Skeletal muscle satellite cell (primary cell): ENCODE results near the gene HVCN1.

Experiments
- H3K27me3 ChIP-seq: 2 replicates; pipeline ENCODE4 v1.7.0; 2013; ENCODE audit warnings: low read length; ENCODE audit not compliant: control insufficient read depth, insufficient read depth
- H3K36me3 ChIP-seq: 2 replicates; pipeline ENCODE4 v1.7.0; 2013; ENCODE audit warnings: mild to moderate bottlenecking, control low read depth, low read length; ENCODE audit not compliant: insufficient read depth
- H3K4me1 ChIP-seq: 2 replicates; pipeline ENCODE4 v1.7.0; 2013; ENCODE audit warnings: low read length; ENCODE audit not compliant: control insufficient read depth, insufficient read depth
- H3K4me2 ChIP-seq: 2 replicates; pipeline ENCODE4 v1.7.0; 2013; ENCODE audit warnings: mild to moderate bottlenecking, low read length
- H3K4me3 ChIP-seq: 2 replicates; pipeline ENCODE4 v1.7.0; 2013; ENCODE audit warnings: low read length
- H3K9ac ChIP-seq: 2 replicates; pipeline ENCODE4 v1.7.0; 2013; ENCODE audit warnings: mild to moderate bottlenecking, low read depth, low read length, moderate library complexity
- H3K9me3 ChIP-seq: replicated peaks from 2 replicates; pipeline ENCODE4 v1.7.0; 2013; ENCODE audit warnings: mild to moderate bottlenecking, control low read depth, low read length

HVCN1 gene

GRCh38 chr12:110638796-110639195, 50.1 kb downstream of the HVCN1 start:
- Histone ChIP-seq H3K36me3 (no peaks in the 10 kb centered on the region), H3K4me3 (no peak overlapping the region), H3K9me3 (no peaks in the 10 kb centered on the region), H3K4me2 (no peak overlapping the region), H3K4me1 (peaks cover 33% of the 10 kb centered on the region), H3K27me3 (no peaks in the 10 kb centered on the region), H3K9ac (no peak overlapping the region)

- H3K4me2 ChIP-seq, result no peak overlapping the region
- no peaks in the 10 kb centered on the region for H3K36me3 ChIP-seq
- peaks cover 33% of the 10 kb centered on the region for H3K4me1 ChIP-seq
- H3K9me3 ChIP-seq, result no peaks in the 10 kb centered on the region
- no peaks in the 10 kb centered on the region for H3K27me3 ChIP-seq
- no peak overlapping the region for H3K4me3 ChIP-seq
- no peak overlapping the region for H3K9ac ChIP-seq
Measured at GRCh38 chr12:110637869-110638441, 51.0 kb downstream of the HVCN1 start.

DNA sequence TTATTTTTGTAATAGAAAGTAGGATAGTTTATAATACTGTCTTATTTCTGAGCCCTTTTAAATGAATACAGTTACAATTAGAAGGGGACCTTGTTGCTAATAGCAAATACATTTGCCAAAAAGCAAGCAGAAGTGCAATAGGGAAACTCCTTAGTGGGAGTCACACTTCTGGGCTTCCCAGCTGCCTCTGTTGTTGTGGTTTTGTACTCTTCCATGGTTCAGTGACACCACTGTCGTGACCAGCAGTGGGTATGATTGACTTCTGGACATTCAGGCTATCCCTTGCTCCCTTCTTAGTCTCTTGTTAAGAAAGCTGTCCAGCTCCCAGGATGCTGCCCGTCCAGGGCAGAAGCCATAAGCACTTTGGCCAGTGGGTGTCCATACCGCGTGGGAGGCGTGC, 52.4 kb downstream of the HVCN1 start:
- H3K9ac ChIP-seq, result no peak overlapping the region
- no peaks in the 10 kb centered on the region for H3K27me3 ChIP-seq
- no peaks in the 10 kb centered on the region for H3K36me3 ChIP-seq
- no peak overlapping the region for H3K4me3 ChIP-seq
- H3K4me2 ChIP-seq, result no peak overlapping the region
- H3K9me3 ChIP-seq, result no peaks in the 10 kb centered on the region
- H3K4me1 ChIP-seq, result peaks cover 25% of the 10 kb centered on the region

DNA sequence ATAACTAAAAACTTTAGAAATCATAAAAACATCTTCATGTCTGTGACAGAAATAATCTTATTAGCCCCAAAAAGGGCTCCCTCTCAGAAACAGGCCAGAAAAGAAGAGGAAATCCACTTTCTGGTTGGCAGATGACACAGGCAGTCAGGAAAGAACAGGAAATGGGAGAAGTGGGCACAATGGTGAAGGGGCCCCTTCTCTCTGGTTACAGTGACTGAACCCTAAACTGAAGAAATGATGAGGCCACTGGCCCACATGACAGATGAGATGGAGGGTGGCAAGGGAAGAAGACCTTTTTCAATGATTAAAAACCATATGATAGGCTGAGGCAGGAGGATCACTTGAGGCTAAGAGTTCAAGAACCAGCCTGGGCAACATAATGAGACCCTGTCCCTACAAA, 53.9 kb downstream of the HVCN1 start:
- Histone ChIP-seq H3K4me2 (no peak overlapping the region), H3K36me3 (no peaks in the 10 kb centered on the region), H3K9ac (no peak overlapping the region), H3K27me3 (no peaks in the 10 kb centered on the region), H3K9me3 (no peaks in the 10 kb centered on the region), H3K4me3 (no peak overlapping the region), H3K4me1 (peaks cover 11% of the 10 kb centered on the region)

GRCh38 chr12:110627500-110628195, 61.3 kb downstream of the HVCN1 start:
- Histone ChIP-seq H3K4me2 (no peak overlapping the region), H3K9me3 (no peaks in the 10 kb centered on the region), H3K36me3 (no peaks in the 10 kb centered on the region), H3K9ac (no peak overlapping the region), H3K27me3 (no peaks in the 10 kb centered on the region), H3K4me1 (no peaks in the 10 kb centered on the region), H3K4me3 (no peak overlapping the region)

- no peak overlapping the region for H3K4me3 ChIP-seq
- H3K27me3 ChIP-seq, result no peaks in the 10 kb centered on the region
- H3K36me3 ChIP-seq, result no peaks in the 10 kb centered on the region
- no peaks in the 10 kb centered on the region for H3K9me3 ChIP-seq
- H3K9ac ChIP-seq, result no peak overlapping the region
- H3K4me1 ChIP-seq, result no peaks in the 10 kb centered on the region
- no peak overlapping the region for H3K4me2 ChIP-seq
Measured at GRCh38 chr12:110622582-110622981, 66.3 kb downstream of the HVCN1 start.

- no peaks in the 10 kb centered on the region for H3K27me3 ChIP-seq
- no peak overlapping the region for H3K4me3 ChIP-seq
- H3K36me3 ChIP-seq, result peaks cover 3% of the 10 kb centered on the region
- H3K4me1 ChIP-seq, result peaks cover 4% of the 10 kb centered on the region
- H3K4me2 ChIP-seq, result no peak overlapping the region
- H3K9me3 ChIP-seq, result no peaks in the 10 kb centered on the region
- H3K9ac ChIP-seq, result no peak overlapping the region
Measured at GRCh38 chr12:110619534-110619953, 69.4 kb downstream of the HVCN1 start.

GRCh38 chr12:110616471-110617115, 72.3 kb downstream of the HVCN1 start:
- peaks cover 3% of the 10 kb centered on the region for H3K36me3 ChIP-seq
- H3K4me1 ChIP-seq, result peaks cover 9% of the 10 kb centered on the region
- no peaks in the 10 kb centered on the region for H3K9me3 ChIP-seq
- no peak overlapping the region for H3K9ac ChIP-seq
- no peak overlapping the region for H3K4me3 ChIP-seq
- no peak overlapping the region for H3K4me2 ChIP-seq
- no peaks in the 10 kb centered on the region for H3K27me3 ChIP-seq

DNA sequence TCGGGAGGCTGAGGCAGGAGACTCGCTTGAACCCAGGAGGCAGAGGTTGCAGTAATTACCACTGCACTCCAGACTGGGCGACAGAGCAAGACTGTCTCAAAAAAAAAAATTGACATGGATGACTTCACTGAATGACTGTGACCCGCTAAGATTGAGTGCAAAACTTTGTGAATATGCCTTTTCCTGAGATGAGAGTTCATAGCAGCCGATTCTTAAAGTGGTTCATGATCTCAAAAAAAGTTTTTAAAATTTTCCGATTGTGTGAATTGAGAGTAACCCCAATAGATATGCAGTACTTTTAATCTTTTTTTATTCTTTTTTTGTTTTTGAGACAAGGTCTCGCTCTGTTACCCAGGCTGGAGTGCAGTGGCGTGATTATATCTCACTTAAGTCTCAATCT, 73.7 kb downstream of the HVCN1 start:
- Histone ChIP-seq H3K4me2 (no peak overlapping the region), H3K4me1 (peaks cover 9% of the 10 kb centered on the region), H3K9ac (no peak overlapping the region), H3K4me3 (no peak overlapping the region), H3K9me3 (no peaks in the 10 kb centered on the region), H3K36me3 (peaks cover 3% of the 10 kb centered on the region), H3K27me3 (no peaks in the 10 kb centered on the region)

DNA sequence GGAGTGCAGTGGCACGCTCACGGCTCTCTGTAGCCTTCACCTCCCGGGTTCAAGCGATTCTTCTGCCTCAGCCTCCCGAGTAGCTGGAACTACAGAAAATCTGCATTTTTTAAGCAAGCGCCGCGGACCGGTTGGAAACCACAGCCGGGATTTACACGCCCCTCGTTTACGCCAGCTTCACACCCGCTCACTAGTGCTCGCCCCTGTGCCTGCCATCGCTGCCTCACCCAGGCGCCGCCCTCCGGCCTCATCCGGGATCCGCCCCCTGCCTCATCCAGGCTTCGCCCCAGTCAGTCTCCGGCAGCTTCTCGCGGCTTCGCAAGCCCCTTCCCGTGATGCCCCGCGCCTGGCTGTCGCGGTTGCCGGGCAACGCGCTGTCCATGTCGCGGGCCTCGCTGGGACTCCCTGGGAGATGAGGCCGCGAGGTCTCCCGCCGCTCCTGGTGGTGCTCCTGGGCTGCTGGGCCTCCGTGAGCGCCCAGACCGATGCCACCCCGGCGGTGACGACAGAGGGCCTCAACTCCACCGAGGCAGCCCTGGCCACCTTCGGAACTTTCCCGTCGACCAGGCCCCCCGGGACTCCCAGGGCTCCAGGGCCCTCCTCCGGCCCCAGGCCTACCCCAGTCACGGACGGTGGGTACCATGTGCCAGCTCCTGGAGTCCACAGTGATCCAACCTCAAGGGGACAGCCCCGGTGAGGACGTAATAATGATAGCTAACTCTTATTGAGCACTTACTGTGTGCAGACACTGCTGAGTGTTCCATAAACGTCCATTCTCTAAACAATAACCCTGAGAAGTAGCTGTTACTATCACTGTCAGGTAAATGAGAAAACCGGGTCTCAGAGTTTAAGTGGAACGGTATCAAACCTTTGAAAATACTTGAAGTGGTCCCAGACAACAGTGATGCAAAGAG, 74.9 kb downstream of the HVCN1 start, which contains the start of gene TCTN1:
Gene TCTN1 (plus strand): TSS at position 359 of the 914 bp plus-strand sequence. CDS start 54 bp downstream, at position 413.
- Histone ChIP-seq H3K9me3 (no peaks in the 10 kb centered on the region), H3K36me3 (peaks cover 3% of the 10 kb centered on the region), H3K4me2 (peak within 1 kb of the TSS; percentile 85), H3K9ac (peak within 1 kb of the TSS; percentile 90), H3K4me1 (peaks cover 9% of the 10 kb centered on the region), H3K4me3 (peak within 1 kb of the TSS; percentile 80), H3K27me3 (no peaks in the 10 kb centered on the region)
